ENCODE results near the gene UBC.

DNA sequence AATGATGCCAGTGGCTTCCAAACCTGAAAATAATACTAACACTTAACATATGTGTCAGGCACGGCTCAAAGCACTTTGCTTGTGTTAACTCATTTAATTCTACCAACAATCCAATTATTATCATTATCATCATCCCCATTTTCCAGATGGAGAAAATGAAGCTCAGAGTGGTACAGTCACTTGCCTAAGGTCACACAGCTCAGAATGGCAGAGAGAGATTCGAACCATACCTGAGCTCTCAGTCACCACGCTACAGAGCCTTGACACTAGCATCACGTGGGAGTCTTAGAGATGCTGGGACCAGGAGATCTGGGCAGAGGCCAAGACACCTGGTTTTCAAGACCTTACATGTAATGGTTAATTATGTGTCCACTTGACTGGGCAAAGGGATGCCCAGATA is 40.3 kb upstream of the UBC start:
- TF ChIP-seq, protein P1, sequence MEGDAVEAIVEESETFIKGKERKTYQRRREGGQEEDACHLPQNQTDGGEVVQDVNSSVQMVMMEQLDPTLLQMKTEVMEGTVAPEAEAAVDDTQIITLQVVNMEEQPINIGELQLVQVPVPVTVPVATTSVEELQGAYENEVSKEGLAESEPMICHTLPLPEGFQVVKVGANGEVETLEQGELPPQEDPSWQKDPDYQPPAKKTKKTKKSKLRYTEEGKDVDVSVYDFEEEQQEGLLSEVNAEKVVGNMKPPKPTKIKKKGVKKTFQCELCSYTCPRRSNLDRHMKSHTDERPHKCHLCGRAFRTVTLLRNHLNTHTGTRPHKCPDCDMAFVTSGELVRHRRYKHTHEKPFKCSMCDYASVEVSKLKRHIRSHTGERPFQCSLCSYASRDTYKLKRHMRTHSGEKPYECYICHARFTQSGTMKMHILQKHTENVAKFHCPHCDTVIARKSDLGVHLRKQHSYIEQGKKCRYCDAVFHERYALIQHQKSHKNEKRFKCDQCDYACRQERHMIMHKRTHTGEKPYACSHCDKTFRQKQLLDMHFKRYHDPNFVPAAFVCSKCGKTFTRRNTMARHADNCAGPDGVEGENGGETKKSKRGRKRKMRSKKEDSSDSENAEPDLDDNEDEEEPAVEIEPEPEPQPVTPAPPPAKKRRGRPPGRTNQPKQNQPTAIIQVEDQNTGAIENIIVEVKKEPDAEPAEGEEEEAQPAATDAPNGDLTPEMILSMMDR (IDR thresholded peaks at IDR 0.05; ENCODE audit: low read depth, low read length), result no peak
- TF ChIP-seq POLR2A (IDR thresholded peaks at IDR 0.05; ENCODE audit: extremely low read depth, insufficient read length), result no peak
- TF ChIP-seq, protein P2, sequence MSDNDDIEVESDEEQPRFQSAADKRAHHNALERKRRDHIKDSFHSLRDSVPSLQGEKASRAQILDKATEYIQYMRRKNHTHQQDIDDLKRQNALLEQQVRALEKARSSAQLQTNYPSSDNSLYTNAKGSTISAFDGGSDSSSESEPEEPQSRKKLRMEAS (IDR thresholded peaks at IDR 0.05; ENCODE audit: low read depth, low read length), result no peak
